Dendritic cell treated with granulocyte-macrophage colony-stimulating factor and Interleukin-4, amounts not matched to agents 40 ng/mL and 50 ng/mL, for 4 days (primary cell): ENCODE results near the gene REPS2.

Experiments
- H3K27ac Mint-ChIP-seq: one replicate; pipeline ENCODE4 v1.8.0; 2022; ENCODE audit warnings: mild to moderate bottlenecking, mixed read lengths
- H3K27me3 Mint-ChIP-seq: one replicate; pipeline ENCODE4 v1.8.0; 2022; ENCODE audit warnings: mild to moderate bottlenecking, mixed read lengths
- H3K36me3 Mint-ChIP-seq: one replicate; pipeline ENCODE4 v1.8.0; 2022; ENCODE audit warnings: low read depth, mixed read lengths
- H3K4me1 Mint-ChIP-seq: one replicate; pipeline ENCODE4 v1.8.0; 2022; ENCODE audit warnings: low read depth, mixed read lengths
- H3K4me3 Mint-ChIP-seq: one replicate; pipeline ENCODE4 v1.8.0; 2022; ENCODE audit warnings: mild to moderate bottlenecking, moderate library complexity, mixed read lengths
- H3K9me3 Mint-ChIP-seq: one replicate; pipeline ENCODE4 v1.8.0; 2022; ENCODE audit warnings: mixed read lengths
- intact Hi-C: fragments of 100-400 bp; cut with micrococcal nuclease; formaldehyde crosslinking; loops from one replicate; pipeline ENCODE4 v1.15.0; 2022

Gene REPS2

DNA sequence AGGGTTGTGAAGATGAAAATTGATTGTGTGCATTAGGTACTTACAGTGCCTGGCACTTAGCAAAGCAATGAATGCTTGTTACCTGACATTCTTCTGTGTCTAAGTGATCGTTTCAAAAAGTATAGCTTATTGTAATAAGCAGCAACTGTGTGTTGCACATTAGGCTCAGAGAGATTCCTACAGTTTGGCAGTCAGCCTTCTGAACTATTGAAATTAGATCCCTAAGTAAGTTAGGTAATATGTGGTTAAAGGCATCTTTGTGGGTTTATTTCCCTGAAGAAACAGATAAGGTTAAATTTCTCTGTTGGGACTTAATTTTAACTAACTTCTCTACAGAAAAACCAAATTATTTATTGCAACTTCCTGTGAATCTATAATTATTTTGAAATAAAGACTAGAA, 93.4 kb downstream of the REPS2 start:
- Mint-ChIP-seq H3K4me1 (peaks cover 31% of the 10 kb centered on the region), H3K4me3 (no peak overlapping the region), H3K9me3 (no peaks in the 10 kb centered on the region), H3K36me3 (peaks cover 27% of the 10 kb centered on the region), H3K27me3 (no peaks in the 10 kb centered on the region), H3K27ac (no peak overlapping the region)
- intact Hi-C loops, result loop anchor here (5.0 kb wide), 1 partner anchor 93 kb away; the partner anchor contains the start of gene REPS2

GRCh38 chrX:17040711-17041110, 94.3 kb downstream of the REPS2 start:
- Mint-ChIP-seq H3K4me1 (peaks cover 25% of the 10 kb centered on the region), H3K36me3 (peaks cover 22% of the 10 kb centered on the region), H3K27me3 (no peaks in the 10 kb centered on the region), H3K27ac (no peak overlapping the region), H3K9me3 (no peaks in the 10 kb centered on the region), H3K4me3 (no peak overlapping the region)
- intact Hi-C loops, result no loop called here

DNA sequence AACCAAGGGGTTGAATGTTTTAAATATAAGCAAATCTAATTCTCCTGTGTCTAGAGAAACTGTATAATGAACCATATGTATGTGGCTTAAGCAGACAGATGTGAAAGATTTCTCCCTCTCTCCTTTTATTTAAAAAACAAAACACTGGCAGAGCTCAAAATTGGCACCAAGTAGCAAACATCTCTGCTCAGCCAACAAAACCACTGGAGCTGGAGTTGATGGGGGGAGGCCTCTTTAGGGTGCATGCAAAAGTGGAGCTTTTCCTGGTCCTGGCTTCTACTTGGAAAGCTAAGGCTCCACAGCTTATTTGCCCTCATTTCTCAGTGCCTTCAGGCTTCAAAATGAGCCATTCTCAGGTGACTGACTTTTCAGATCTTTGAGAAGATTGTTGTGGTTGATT, 95.6 kb downstream of the REPS2 start:
- no peak overlapping the region for H3K27ac Mint-ChIP-seq
- H3K4me1 Mint-ChIP-seq, result peaks cover 15% of the 10 kb centered on the region
- no peaks in the 10 kb centered on the region for H3K27me3 Mint-ChIP-seq
- H3K4me3 Mint-ChIP-seq, result no peak overlapping the region
- intact Hi-C loops, result no loop called here
- no peaks in the 10 kb centered on the region for H3K9me3 Mint-ChIP-seq
- peaks cover 15% of the 10 kb centered on the region for H3K36me3 Mint-ChIP-seq

GRCh38 chrX:17046478-17047097, 100.1 kb downstream of the REPS2 start:
- no peak overlapping the region for H3K27ac Mint-ChIP-seq
- no peaks in the 10 kb centered on the region for H3K27me3 Mint-ChIP-seq
- H3K9me3 Mint-ChIP-seq, result no peaks in the 10 kb centered on the region
- H3K4me1 Mint-ChIP-seq, result no peaks in the 10 kb centered on the region
- no peak overlapping the region for H3K4me3 Mint-ChIP-seq
- intact Hi-C loops, result loop anchor here (1.0 to 5.0 kb wide), 3 partner anchors 39 to 220 kb away; no protein-coding TSS in a partner anchor
- peaks cover 22% of the 10 kb centered on the region for H3K36me3 Mint-ChIP-seq

GRCh38 chrX:17047224-17047623, 100.8 kb downstream of the REPS2 start:
- Mint-ChIP-seq H3K4me1 (no peaks in the 10 kb centered on the region), H3K27me3 (no peaks in the 10 kb centered on the region), H3K9me3 (no peaks in the 10 kb centered on the region), H3K27ac (no peak overlapping the region), H3K36me3 (peaks cover 22% of the 10 kb centered on the region), H3K4me3 (no peak overlapping the region)
- intact Hi-C loops, result loop anchor here (2.0 to 5.0 kb wide), 2 partner anchors 40 to 220 kb away; no protein-coding TSS in a partner anchor

GRCh38 chrX:17052210-17052609, 105.8 kb downstream of the REPS2 start:
- Mint-ChIP-seq H3K4me1 (no peaks in the 10 kb centered on the region), H3K9me3 (no peaks in the 10 kb centered on the region), H3K4me3 (no peak overlapping the region), H3K36me3 (peaks cover 12% of the 10 kb centered on the region), H3K27me3 (no peaks in the 10 kb centered on the region), H3K27ac (no peak overlapping the region)
- intact Hi-C loops, result no loop called here

GRCh38 chrX:17052793-17053192, 106.3 kb downstream of the REPS2 start:
- Mint-ChIP-seq H3K27ac (no peak overlapping the region), H3K9me3 (no peaks in the 10 kb centered on the region), H3K36me3 (peaks cover 17% of the 10 kb centered on the region), H3K4me3 (no peak overlapping the region), H3K4me1 (no peaks in the 10 kb centered on the region), H3K27me3 (no peaks in the 10 kb centered on the region)
- intact Hi-C loops, result no loop called here

DNA sequence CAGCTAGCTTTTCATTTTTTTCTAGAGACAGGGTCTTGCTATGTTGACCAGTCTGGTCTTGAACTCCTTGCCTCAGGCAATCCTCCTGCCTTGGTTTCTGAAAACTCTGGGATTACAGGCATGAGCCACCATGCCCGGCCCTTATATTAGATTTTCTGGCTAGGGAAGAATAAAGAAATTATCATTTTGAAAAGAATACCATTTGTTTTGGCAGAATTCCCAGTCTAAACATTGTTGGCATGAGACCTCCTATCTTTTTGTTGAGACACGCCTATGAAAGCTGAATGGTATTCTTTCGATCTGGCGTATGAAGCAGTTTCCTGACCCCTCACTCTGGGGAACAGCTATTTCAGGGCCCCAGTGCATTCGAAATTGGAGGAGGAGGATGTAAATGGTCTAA, 107.0 kb downstream of the REPS2 start:
- Mint-ChIP-seq H3K27ac (no peak overlapping the region), H3K4me3 (no peak overlapping the region), H3K9me3 (no peaks in the 10 kb centered on the region), H3K4me1 (no peaks in the 10 kb centered on the region), H3K36me3 (peaks cover 16% of the 10 kb centered on the region), H3K27me3 (no peaks in the 10 kb centered on the region)
- intact Hi-C loops, result no loop called here

- Mint-ChIP-seq H3K27me3 (no peaks in the 10 kb centered on the region), H3K36me3 (peaks cover 13% of the 10 kb centered on the region), H3K4me1 (no peaks in the 10 kb centered on the region), H3K9me3 (no peaks in the 10 kb centered on the region), H3K4me3 (no peak overlapping the region), H3K27ac (no peak overlapping the region)
- intact Hi-C loops, result no loop called here
Observed at GRCh38 chrX:17056868-17057608, 110.6 kb downstream of the REPS2 start.

DNA sequence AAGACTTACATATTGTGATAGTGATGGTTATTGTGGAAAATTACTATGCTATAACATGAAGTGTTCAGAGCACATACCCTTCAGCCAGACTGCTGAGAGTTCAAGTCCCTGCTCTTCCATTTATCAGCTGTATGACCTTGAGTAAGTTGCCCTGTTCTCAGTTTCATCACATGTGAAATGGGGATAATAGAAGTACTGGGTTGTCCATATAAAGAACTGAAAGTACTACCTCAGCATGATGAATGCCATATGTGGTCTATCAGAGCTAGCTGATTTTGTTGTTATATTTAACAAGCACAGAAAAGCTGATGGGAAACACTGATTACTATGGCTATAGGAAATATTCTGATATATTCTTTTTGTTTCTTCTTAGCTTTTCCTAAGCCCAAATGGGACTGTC, 115.6 kb downstream of the REPS2 start:
- intact Hi-C loops, result no loop called here
- Mint-ChIP-seq H3K4me3 (no peak overlapping the region), H3K9me3 (no peaks in the 10 kb centered on the region), H3K27ac (no peak overlapping the region), H3K36me3 (peaks cover 22% of the 10 kb centered on the region), H3K4me1 (no peaks in the 10 kb centered on the region), H3K27me3 (no peaks in the 10 kb centered on the region)

DNA sequence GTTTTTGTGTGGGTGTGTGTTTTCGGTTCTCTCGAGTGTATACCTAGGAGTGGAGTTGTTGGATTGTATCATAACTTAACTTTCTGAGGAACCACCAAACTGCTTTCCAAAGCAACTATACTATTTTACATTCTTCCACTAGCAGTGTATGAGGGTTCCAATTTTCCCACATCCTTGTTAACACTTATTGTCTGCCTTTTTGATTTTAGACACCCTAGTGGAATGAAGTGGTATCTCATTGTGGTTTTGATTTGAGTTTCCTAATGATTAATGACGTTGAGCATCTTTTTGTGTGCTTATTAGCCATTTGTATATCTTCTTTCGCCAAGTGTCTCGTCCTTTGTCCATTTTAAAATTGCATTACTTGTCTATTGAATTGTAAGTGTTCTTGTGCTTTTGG, 118.6 kb downstream of the REPS2 start:
- peaks cover 20% of the 10 kb centered on the region for H3K36me3 Mint-ChIP-seq
- H3K4me3 Mint-ChIP-seq, result no peak overlapping the region
- H3K9me3 Mint-ChIP-seq, result no peaks in the 10 kb centered on the region
- H3K4me1 Mint-ChIP-seq, result no peaks in the 10 kb centered on the region
- intact Hi-C loops, result no loop called here
- no peak overlapping the region for H3K27ac Mint-ChIP-seq
- no peaks in the 10 kb centered on the region for H3K27me3 Mint-ChIP-seq

GRCh38 chrX:17067534-17067933, 121.1 kb downstream of the REPS2 start:
- Mint-ChIP-seq H3K9me3 (no peaks in the 10 kb centered on the region), H3K36me3 (peaks cover 27% of the 10 kb centered on the region), H3K4me3 (no peak overlapping the region), H3K27me3 (no peaks in the 10 kb centered on the region), H3K27ac (no peak overlapping the region), H3K4me1 (no peaks in the 10 kb centered on the region)
- intact Hi-C loops, result no loop called here

DNA sequence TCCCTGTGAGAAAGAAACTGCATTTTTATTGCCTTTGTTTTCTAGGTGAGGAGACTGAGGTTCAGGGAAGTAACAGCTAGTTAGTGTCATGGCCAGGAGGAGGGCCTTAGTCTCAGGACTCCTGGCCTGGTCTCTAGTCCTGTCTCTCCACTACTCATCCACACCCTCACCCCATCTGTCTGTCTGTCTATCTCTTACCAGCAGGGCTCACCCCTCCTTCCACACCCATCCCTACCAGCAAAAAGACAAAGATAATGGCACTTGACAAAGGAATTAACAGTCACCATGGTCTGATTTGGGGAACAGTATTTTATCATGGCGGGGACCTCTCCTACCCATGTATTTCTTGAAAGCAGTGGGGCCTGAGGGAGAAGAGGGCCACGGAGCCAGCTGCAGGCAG, 125.8 kb downstream of the REPS2 start:
- no peak overlapping the region for H3K4me3 Mint-ChIP-seq
- H3K27ac Mint-ChIP-seq, result no peak overlapping the region
- H3K4me1 Mint-ChIP-seq, result no peaks in the 10 kb centered on the region
- H3K9me3 Mint-ChIP-seq, result no peaks in the 10 kb centered on the region
- peaks cover 23% of the 10 kb centered on the region for H3K36me3 Mint-ChIP-seq
- H3K27me3 Mint-ChIP-seq, result no peaks in the 10 kb centered on the region
- intact Hi-C loops, result no loop called here

DNA sequence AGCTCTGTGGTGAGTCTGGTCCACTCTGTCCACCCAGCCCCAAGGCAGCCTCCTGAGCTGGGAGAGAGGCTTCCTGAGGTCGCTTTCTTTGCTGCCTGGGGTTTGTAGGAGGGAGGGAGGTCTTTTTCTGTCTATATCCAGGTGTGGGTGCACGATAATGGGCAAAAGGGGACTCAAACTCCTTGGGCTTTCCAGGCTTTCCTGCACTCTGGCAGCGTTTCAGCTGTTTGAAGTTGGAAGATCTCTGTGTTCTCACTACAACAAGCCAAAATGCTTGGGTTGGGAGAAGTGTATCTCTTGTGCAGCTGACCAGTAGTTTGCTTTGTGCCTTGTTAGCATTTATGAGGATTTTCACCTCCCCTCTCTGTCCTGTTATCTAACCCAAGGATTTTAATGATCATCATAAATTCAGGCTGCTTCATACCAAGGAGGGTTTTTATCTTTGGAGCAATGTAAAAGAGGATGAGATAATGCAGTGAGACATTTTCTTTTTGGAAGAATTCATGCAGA, 126.3 kb downstream of the REPS2 start:
- no peaks in the 10 kb centered on the region for H3K4me1 Mint-ChIP-seq
- no peaks in the 10 kb centered on the region for H3K27me3 Mint-ChIP-seq
- H3K9me3 Mint-ChIP-seq, result no peaks in the 10 kb centered on the region
- no peak overlapping the region for H3K4me3 Mint-ChIP-seq
- no peak overlapping the region for H3K27ac Mint-ChIP-seq
- intact Hi-C loops, result no loop called here
- H3K36me3 Mint-ChIP-seq, result peaks cover 28% of the 10 kb centered on the region
